Endodermal cell (in vitro differentiated cells): Measurements from ENCODE around the gene MGAT5. TPM values are rescaled to one million over a fixed set of nuclear protein-coding genes. Genes with fewer than 3 reads are reported as not detected.

Experiments
- DNase-seq: peaks from one replicate; pipeline ENCODE4 v3.0.0-alpha.2; 2017
- H3K27ac ChIP-seq: 2 replicates; pipeline ENCODE4 v1.5.1; 2013; ENCODE audit warnings: mild to moderate bottlenecking, low read depth, low read length, moderate library complexity
- H3K27me3 ChIP-seq: 2 replicates; pipeline ENCODE4 v1.6.1; 2013; ENCODE audit warnings: mild to moderate bottlenecking, low read length, moderate library complexity; ENCODE audit not compliant: insufficient read depth, control insufficient read depth, poor library complexity, severe bottlenecking
- H3K36me3 ChIP-seq: 2 replicates; pipeline ENCODE4 v1.7.0; 2013; ENCODE audit warnings: mild to moderate bottlenecking, low read length, moderate library complexity; ENCODE audit not compliant: control insufficient read depth, insufficient read depth
- H3K4me1 ChIP-seq: one replicate; pipeline ENCODE4 v1.7.0; 2013; ENCODE audit warnings: low read length; ENCODE audit not compliant: control insufficient read depth, insufficient read depth
- H3K4me3 ChIP-seq: 2 replicates; pipeline ENCODE4 v1.5.1; 2013; ENCODE audit warnings: mild to moderate bottlenecking, low read length, moderate library complexity
- H3K9ac ChIP-seq: 2 replicates; pipeline ENCODE4 v1.6.1; 2013; ENCODE audit warnings: mild to moderate bottlenecking, low read length, moderate library complexity; ENCODE audit not compliant: poor library complexity, severe bottlenecking; ENCODE audit errors: extremely low read depth
- H3K9me3 ChIP-seq: 2 replicates; pipeline ENCODE4 v1.6.1; 2013; ENCODE audit warnings: mild to moderate bottlenecking, low read length, moderate library complexity; ENCODE audit not compliant: control insufficient read depth
- H3K27ac Mint-ChIP-seq: 2 replicates; pipeline ENCODE4 v1.8.0; 2020; ENCODE audit warnings: mixed read lengths
- H3K27me3 Mint-ChIP-seq: 2 replicates; pipeline ENCODE4 v1.8.0; 2021; ENCODE audit warnings: mild to moderate bottlenecking, mixed read lengths; ENCODE audit not compliant: insufficient read depth
- H3K36me3 Mint-ChIP-seq: 2 replicates; pipeline ENCODE4 v1.8.0; 2020; ENCODE audit warnings: low read depth, mixed read lengths
- H3K4me1 Mint-ChIP-seq: 2 replicates; pipeline ENCODE4 v1.8.0; 2020; ENCODE audit warnings: mixed read lengths
- H3K4me3 Mint-ChIP-seq: 2 replicates; pipeline ENCODE4 v1.8.0; 2020; ENCODE audit warnings: mild to moderate bottlenecking, moderate library complexity, mixed read lengths
- H3K9me3 Mint-ChIP-seq: 2 replicates; pipeline ENCODE4 v1.8.0; 2020; ENCODE audit warnings: mild to moderate bottlenecking, mixed read lengths
- CTCF ChIP-seq: fragments of 200-600 bp; sonication (generic); conservative IDR thresholded peaks from 2 replicates; pipeline ENCODE4 v1.5.0; 2021; ENCODE audit warnings: antibody characterized with exemption, mild to moderate bottlenecking
- WGBS, 2 experiments: methylation state at CpG; one replicate each; pipeline versions ENCODE4 v1.1.5 to v1.1.7; 2013; ENCODE audit warnings: missing lambda C conversion rate in 2 of 2, mixed read lengths in 1 of 2; ENCODE audit not compliant: insufficient coverage in 1 of 2, insufficient read length in 1 of 2; 5-methylcytosine and 5-hydroxymethylcytosine counted together
- total RNA-seq, 2 donors: library from RNA; stranded (reverse); fragmentation: NEBNext Ultra II Directional in 1 of 2; extraction: Animal tissue kit (Norgen Biotek cat#: 25700) in 1 of 2; gene quantifications; 2 replicates in 1 of 2; 3 replicates in 1 of 2; pipeline ENCODE4 v1.2.1, GENCODE V29; 2021

The MGAT5 gene
- total RNA-seq, 2 donors from 2014 or later = 57.2 to 78.4 TPM

- Histone ChIP-seq H3K9me3 (peaks cover 8% of the 10 kb centered on the region), H3K36me3 (no peaks in the 10 kb centered on the region), H3K9ac (no peak overlapping the region), H3K27ac (no peak overlapping the region), H3K27me3 (no peaks in the 10 kb centered on the region), H3K4me3 (no peak overlapping the region), H3K4me1 (no peaks in the 10 kb centered on the region)
- Mint-ChIP-seq H3K36me3 (peaks cover 5% of the 10 kb centered on the region), H3K4me1 (no peaks in the 10 kb centered on the region), H3K27ac (no peak overlapping the region), H3K4me3 (no peak overlapping the region), H3K9me3 (peaks cover 7% of the 10 kb centered on the region), H3K27me3 (no peaks in the 10 kb centered on the region)
- 93 to 100% methylated on average over 3 to 5 of the region's 5 CpGs for WGBS, 2 experiments
- no peak for TF ChIP-seq CTCF
- DNase-seq = no peak
Measured at GRCh38 chr2:134305109-134305491, 51.2 kb downstream of the MGAT5 start.

- no peak overlapping the region for H3K4me3 ChIP-seq
- Mint-ChIP-seq H3K9me3 (peaks cover 7% of the 10 kb centered on the region), H3K36me3 (peaks cover 5% of the 10 kb centered on the region), H3K27ac (no peak overlapping the region), H3K4me3 (no peak overlapping the region), H3K27me3 (no peaks in the 10 kb centered on the region), H3K4me1 (no peaks in the 10 kb centered on the region)
- WGBS, 2 experiments = 90 to 100% methylated on average over 2 of the region's 2 CpGs
- no peaks in the 10 kb centered on the region for H3K27me3 ChIP-seq
- no peak overlapping the region for H3K9ac ChIP-seq
- peaks cover 8% of the 10 kb centered on the region for H3K9me3 ChIP-seq
- no peak for DNase-seq
- H3K4me1 ChIP-seq = no peaks in the 10 kb centered on the region
- no peak overlapping the region for H3K27ac ChIP-seq
- no peaks in the 10 kb centered on the region for H3K36me3 ChIP-seq
- no peak for TF ChIP-seq CTCF
Measured at GRCh38 chr2:134306521-134306920, 52.6 kb downstream of the MGAT5 start.

- Mint-ChIP-seq H3K27ac (no peak overlapping the region), H3K4me1 (no peaks in the 10 kb centered on the region), H3K9me3 (peaks cover 7% of the 10 kb centered on the region), H3K27me3 (no peaks in the 10 kb centered on the region), H3K36me3 (peaks cover 5% of the 10 kb centered on the region), H3K4me3 (no peak overlapping the region)
- DNase-seq = no peak
- Histone ChIP-seq H3K27me3 (no peaks in the 10 kb centered on the region), H3K4me3 (no peak overlapping the region), H3K36me3 (no peaks in the 10 kb centered on the region), H3K9me3 (peaks cover 8% of the 10 kb centered on the region), H3K4me1 (no peaks in the 10 kb centered on the region), H3K9ac (no peak overlapping the region), H3K27ac (no peak overlapping the region)
- no peak for TF ChIP-seq CTCF
- WGBS, 2 experiments = 83 to 96% methylated on average over 2 to 5 of the region's 5 CpGs
Measured at GRCh38 chr2:134307334-134307733, 53.5 kb downstream of the MGAT5 start.
